Gastroesophageal sphincter (tissue), 2 donors: Measurements from ENCODE around the gene CHCT1.

Experiments
- POLR2A ChIP-seq, 2 donors: fragments of 450-650 bp; IDR thresholded peaks; one replicate each; pipeline ENCODE4 v1.6.1; 2017; ENCODE audit warnings: antibody characterized with exemption in 2 of 2, mild to moderate bottlenecking in 2 of 2, moderate library complexity in 1 of 2
- POLR2AphosphoS5 ChIP-seq: sonication (generic); formaldehyde crosslinking; IDR thresholded peaks from one replicate; pipeline ENCODE4 v1.6.1; 2017; ENCODE audit warnings: antibody characterized with exemption

GRCh38 chr17:60386147-60387058 is 35.9 kb upstream of the CHCT1 start:
- TF ChIP-seq POLR2A (IDR thresholded peaks at IDR 0.05) (no peak), POLR2AphosphoS5 (no peak)
